GM19455 (cell line): ENCODE results near the gene HMG20B.

Source experiments
- ATAC-seq: cut with Tn5 transposase; IDR thresholded peaks from one replicate; pipeline ENCODE4 v1.9.1; 2021; ENCODE audit not compliant: unreplicated experiment

The HMG20B gene

GRCh38 chr19:3536429-3537100 lies 36.2 kb upstream of the HMG20B start:
- ATAC-seq: no peak

DNA sequence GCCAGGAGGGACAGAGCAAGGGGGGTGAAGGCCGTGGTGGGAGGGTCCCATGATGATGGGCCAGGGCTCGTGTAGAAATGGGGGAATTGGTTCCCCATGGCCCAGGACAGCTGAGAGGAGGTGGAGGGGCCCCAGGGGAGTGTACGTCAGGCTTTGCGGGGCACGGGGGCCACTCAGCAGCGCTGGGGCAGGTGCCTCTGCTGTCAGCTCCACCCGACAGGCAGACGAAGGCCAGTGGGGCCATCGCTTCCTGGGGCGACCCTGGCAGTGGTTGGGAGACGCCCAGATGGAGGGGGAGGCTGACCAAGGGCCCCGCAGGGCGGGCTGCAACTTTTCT lies 35.7 kb upstream of the HMG20B start:
- ATAC-seq: no peak

DNA sequence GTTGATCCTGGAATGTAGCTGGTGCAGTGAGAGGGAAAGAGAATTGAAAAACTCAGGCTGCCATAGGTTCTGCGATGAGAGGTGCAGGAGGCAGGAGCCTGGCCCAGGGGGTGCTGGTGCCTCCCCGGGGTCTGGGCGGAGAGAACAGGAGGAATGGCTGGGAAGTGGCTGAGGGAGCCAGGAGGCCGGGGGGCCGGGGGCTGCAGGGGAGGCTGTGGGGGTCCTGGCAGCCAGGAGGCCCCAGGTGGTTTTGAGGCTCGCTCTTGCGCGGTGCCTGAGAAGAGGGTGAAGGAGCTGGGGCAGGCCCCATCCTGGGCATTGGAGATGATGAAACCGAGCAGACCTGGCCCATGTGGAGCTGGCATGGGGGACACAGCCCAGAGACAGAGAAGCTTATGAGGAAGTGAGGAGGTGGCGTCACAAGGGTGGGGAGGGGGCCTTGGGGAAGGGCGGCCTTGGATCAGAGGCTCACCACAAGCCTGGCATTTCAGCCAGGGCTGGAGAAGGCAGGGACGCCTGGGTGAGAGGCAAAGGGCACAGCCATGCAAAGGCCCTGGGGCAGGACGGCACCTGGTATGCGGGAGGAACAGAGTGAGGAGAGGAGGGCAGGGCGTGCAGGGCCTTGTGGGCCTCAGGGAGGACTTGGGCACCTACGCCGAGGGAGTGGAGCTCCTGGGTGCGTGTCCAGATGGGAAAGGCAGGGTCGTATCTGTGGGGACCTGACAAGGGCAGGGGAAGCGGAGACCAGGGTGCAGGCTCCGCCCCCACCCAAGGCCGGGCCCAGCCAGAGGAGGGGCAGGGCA lies 35.1 kb upstream of the HMG20B start:
- ATAC-seq: no peak

- ATAC-seq: no peak
Observed at GRCh38 chr19:3538258-3538929, 34.4 kb upstream of the HMG20B start.

- ATAC-seq: no peak
Observed at GRCh38 chr19:3538965-3539755, 33.6 kb upstream of the HMG20B start, which contains the start of gene TEKTIP1. TEKTIP1 (plus strand) TSS chr19:3539174; CDS start chr19:3539178, 4 bp downstream.

DNA sequence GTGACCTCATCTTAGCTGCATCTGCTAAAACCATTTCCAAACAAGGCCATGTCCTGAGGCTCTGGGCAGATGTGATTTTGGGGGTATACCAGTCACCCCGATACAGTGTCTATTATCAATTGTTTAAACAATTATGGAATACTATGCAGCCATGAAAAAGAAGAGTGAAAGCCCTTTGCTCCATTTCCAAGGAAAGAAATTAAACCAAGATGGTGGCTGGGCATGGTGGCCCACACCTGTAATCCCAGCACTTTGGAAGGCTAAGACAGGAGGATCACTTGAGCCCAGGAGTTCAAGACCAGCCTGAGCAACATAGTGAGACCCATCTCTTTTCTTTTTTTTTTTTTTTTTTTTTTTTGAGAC lies 33.0 kb upstream of the HMG20B start:
- ATAC-seq: no peak

GRCh38 chr19:3543150-3544057 lies 29.3 kb upstream of the HMG20B start:
- ATAC-seq: no peak

DNA sequence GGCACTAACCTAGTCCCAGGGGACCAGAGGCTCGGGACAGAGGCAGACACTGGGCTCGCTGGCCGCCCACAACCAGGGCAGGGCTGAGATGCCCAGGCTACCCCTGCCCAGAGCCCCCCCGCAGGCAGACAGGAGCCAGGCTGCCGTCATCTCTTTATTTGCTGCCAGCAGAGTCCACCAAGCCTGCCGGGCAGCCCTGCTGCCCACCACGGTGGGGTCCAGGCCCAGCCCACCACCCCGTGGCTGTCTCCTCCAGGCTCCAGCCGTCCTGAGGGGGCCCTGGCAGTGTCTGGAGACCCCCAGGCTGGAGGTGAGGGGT lies 28.7 kb upstream of the HMG20B start:
- no peak for ATAC-seq

GRCh38 chr19:3544742-3545668 lies 27.7 kb upstream of the HMG20B start:
- no peak for ATAC-seq

- ATAC-seq: no peak
Observed at GRCh38 chr19:3545669-3546034, 27.1 kb upstream of the HMG20B start.

- ATAC-seq: no peak
Observed at GRCh38 chr19:3546119-3546518, 26.6 kb upstream of the HMG20B start.

GRCh38 chr19:3547301-3547731 lies 25.4 kb upstream of the HMG20B start:
- no peak for ATAC-seq

GRCh38 chr19:3547767-3548282 lies 24.9 kb upstream of the HMG20B start:
- no peak for ATAC-seq

GRCh38 chr19:3548606-3549005 lies 24.1 kb upstream of the HMG20B start:
- no peak for ATAC-seq

DNA sequence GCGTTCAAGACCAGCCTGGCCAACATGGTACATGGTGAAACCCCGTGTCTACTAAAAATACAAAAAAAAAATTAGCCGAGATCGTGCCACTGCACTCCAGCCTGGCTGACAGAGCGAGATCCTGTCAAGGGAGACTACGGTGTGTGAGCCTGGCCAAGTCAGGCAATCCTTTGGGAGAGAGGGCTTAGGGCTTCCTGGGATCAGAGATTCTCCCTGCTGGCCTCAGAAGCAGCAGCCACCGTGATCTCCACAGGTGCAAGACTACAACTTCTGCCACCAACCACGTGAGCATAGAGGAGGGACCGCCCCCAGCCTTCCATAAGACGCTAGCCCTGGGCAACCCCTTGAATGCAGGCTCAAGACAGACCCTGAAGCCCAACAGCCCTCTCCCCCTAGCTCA lies 22.9 kb upstream of the HMG20B start:
- no peak for ATAC-seq

- no peak for ATAC-seq
Observed at GRCh38 chr19:3550947-3551791, 21.6 kb upstream of the HMG20B start.

DNA sequence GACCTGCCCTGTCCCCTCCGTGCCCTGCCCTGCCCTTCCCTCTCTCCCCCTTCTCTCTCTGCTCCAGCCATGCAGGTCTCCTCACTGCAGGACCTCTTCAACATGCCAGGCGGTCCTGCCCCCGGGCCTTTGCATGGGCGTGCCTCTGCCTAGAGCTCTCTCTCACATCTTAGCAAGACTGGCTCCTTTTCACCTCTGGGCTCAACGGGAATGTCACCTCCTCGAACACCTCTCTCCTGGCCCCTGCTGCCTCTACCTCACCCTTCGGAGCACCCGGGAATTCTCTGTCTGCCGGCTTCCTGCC lies 21.0 kb upstream of the HMG20B start:
- ATAC-seq: no peak

DNA sequence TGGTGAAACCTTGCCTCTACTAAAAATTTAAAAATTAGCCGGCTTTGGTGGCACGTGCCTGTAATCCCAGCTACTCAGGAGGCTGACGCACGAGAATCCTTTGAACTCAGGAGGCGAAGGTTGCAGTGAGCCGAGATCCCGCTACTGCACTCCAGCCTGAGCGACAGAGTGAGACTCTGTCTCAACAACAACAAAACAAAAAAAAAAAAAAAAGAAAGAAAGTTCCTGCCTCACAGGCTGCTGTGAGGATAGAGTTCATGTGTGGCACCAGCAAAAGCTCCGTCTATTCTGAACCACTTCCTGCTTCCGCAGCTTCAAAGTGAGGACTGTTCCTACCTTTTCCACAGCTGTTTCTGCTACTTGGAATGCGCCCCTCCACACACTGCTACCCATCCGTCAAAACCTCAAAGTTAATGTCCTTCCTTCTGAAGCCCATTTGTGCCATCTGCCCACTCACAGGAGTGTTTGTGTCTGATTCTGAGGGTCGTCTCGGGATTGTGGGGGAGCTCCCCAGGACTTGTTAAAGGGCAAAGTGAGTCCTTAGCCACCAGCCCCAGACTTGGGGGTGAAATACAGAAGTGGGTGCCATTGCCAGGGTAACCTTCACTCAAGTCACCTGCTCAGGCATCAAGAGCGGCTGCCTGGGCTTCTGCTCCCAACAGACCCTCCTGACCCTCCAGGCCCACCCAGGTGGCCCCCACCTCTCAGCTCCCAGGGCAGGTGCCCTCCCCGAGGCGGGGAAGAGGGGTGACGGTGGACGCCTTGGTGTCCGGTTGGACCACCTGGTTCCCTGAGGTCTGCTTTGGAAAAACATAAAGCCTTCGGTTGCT lies 18.3 kb upstream of the HMG20B start:
- no peak for ATAC-seq
